SK-N-SH (cell line): ENCODE measurements around the gene TSEN15.

Experiments
- EP300 ChIP-seq, 2 experiments: IDR thresholded peaks; 2 replicates each; pipeline versions ENCODE4 v1.4.0 to v1.6.1; 2012; ENCODE audit warnings: borderline replicate concordance in 1 of 2, low read depth in 1 of 2, low read length in 1 of 2
- MEF2A ChIP-seq: IDR thresholded peaks from 2 replicates; pipeline ENCODE4 v1.4.0; 2012; ENCODE audit warnings: low read depth, borderline replicate concordance
- POLR2AphosphoS5 ChIP-seq: IDR thresholded peaks from 2 replicates; pipeline ENCODE4 v1.6.1; 2012; ENCODE audit warnings: low read depth, low read length
- RCOR1 ChIP-seq: fragments of 150-350 bp; IDR thresholded peaks from 2 replicates; pipeline ENCODE4 v1.6.1; 2017; ENCODE audit warnings: antibody characterized with exemption, low read length
- REST ChIP-seq: IDR thresholded peaks from 2 replicates; pipeline ENCODE4 v1.6.1; 2012; ENCODE audit warnings: mild to moderate bottlenecking, low read depth, low read length, moderate library complexity
- RFX5 ChIP-seq: IDR thresholded peaks from 2 replicates; pipeline ENCODE4 v1.6.1; 2012; ENCODE audit warnings: mild to moderate bottlenecking, improper control_type of control experiment, low read length
- RXRA ChIP-seq: IDR thresholded peaks from 2 replicates; pipeline ENCODE4 v1.4.0; 2012; ENCODE audit warnings: low read depth, mild to moderate bottlenecking, borderline replicate concordance
- TAF1 ChIP-seq: IDR thresholded peaks from 2 replicates; pipeline ENCODE4 v1.6.1; 2012; ENCODE audit warnings: low read depth, mild to moderate bottlenecking, low read length, moderate library complexity, borderline replicate concordance
- TCF12 ChIP-seq: IDR thresholded peaks from 2 replicates; pipeline ENCODE4 v1.4.0; 2012
- TEAD4 ChIP-seq: IDR thresholded peaks from 2 replicates; pipeline ENCODE4 v1.4.0; 2012; ENCODE audit warnings: mild to moderate bottlenecking, borderline replicate concordance; ENCODE audit not compliant: insufficient read depth
- USF1 ChIP-seq: IDR thresholded peaks from 2 replicates; pipeline ENCODE4 v1.4.0; 2012; ENCODE audit warnings: low read depth, borderline replicate concordance
- TF ChIP-seq, protein P1 (sequence below): fragments of 200-600 bp; sonication (generic); IDR thresholded peaks from 2 replicates; pipeline ENCODE4 v1.6.1; 2017; ENCODE audit warnings: antibody characterized with exemption, mild to moderate bottlenecking, moderate library complexity
- TF ChIP-seq, protein P2 (sequence below): IDR thresholded peaks from 2 replicates; pipeline ENCODE4 v1.4.0; 2012; ENCODE audit warnings: low read depth

DNA sequence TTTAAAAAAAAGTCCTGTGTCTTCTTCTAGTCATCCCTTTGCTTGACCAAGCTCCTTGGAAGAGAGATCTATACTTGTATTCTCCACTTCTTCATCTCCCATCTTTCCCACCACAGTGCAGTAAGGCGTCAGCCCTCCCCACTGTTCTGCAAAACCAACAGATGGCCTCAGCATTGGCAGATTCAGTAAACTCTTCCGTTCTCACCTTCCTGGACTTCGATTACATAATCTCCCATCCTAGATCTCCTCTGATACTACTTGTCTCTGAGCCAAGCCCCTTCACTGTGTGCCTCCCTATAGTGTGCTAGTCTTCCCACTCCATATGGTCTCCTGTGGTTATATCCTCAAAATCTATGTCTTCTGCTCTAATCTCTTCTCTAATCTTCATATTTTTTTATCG lies 12.4 kb upstream of the TSEN15 start:
- TF ChIP-seq, protein P1, sequence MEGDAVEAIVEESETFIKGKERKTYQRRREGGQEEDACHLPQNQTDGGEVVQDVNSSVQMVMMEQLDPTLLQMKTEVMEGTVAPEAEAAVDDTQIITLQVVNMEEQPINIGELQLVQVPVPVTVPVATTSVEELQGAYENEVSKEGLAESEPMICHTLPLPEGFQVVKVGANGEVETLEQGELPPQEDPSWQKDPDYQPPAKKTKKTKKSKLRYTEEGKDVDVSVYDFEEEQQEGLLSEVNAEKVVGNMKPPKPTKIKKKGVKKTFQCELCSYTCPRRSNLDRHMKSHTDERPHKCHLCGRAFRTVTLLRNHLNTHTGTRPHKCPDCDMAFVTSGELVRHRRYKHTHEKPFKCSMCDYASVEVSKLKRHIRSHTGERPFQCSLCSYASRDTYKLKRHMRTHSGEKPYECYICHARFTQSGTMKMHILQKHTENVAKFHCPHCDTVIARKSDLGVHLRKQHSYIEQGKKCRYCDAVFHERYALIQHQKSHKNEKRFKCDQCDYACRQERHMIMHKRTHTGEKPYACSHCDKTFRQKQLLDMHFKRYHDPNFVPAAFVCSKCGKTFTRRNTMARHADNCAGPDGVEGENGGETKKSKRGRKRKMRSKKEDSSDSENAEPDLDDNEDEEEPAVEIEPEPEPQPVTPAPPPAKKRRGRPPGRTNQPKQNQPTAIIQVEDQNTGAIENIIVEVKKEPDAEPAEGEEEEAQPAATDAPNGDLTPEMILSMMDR, result no peak
- TF ChIP-seq, protein P2, sequence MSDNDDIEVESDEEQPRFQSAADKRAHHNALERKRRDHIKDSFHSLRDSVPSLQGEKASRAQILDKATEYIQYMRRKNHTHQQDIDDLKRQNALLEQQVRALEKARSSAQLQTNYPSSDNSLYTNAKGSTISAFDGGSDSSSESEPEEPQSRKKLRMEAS, result no peak
- TF ChIP-seq RFX5 (no peak), RXRA (no peak), EP300 (IDR thresholded peaks at IDR 0.05; ENCODE audit: borderline replicate concordance in 1 of 2, low read depth in 1 of 2, low read length in 1 of 2) (no peak), POLR2AphosphoS5 (no peak), RCOR1 (no peak), TAF1 (no peak), REST (no peak), MEF2A (no peak), USF1 (no peak), TEAD4 (no peak), TCF12 (no peak)
